ENCODE measurements around the gene FCHSD2. TPM values are rescaled to one million over a fixed set of nuclear protein-coding genes. Genes with fewer than 3 reads are reported as not detected.
A peak's percentile ranks its signal among the peaks of the same experiment; 100 is the strongest.
"Not testable (repeated sequence)": the region's sequence is repeated elsewhere in the genome, so short reads cannot be mapped to it uniquely, and the experiment has no call there.

Gene FCHSD2
- polyA plus RNA-seq, 3 donors = 14.5 to 43.5 (median 16.6) TPM

DNA sequence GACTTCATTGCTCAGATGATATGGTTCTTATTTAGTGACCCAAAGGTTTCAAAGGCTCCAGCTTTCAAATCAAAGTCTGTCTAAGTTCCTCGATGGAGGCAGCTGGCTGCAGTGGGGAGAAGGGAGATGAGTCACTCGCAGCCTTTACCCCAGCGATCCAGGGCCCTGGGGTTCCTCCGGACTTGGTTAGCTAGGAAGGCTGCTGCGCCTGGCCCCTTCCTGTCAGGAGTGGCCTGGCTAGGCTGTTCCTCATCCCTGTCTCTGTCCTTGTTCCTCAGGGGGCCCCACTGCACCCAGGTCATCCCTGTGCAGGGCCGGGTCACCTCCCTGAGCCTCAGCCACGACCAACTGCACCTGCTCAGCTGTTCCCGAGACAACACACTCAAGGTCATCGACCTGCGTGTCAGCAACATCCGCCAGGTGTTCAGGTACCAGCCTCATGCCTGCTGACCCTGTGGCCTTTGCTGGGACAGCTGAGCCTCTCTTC is 314.0 kb downstream of the FCHSD2 start:
- peak overlapping the region; percentile 63 to 77 for H3K27ac ChIP-seq (ENCODE audit: low read depth in 1 of 2, low read length in 2 of 2)
- H3K4me1 ChIP-seq (ENCODE audit: control insufficient read depth in 1 of 2, insufficient read depth in 2 of 2, low read length in 2 of 2) = peaks cover 37 to 44% of the 10 kb centered on the region in 2 donors
- H3K27me3 ChIP-seq (ENCODE audit: control insufficient read depth in 2 of 2, insufficient read depth in 2 of 2, low read length in 2 of 2) = no peaks in the 10 kb centered on the region
- H3K27me3 Mint-ChIP-seq (ENCODE audit: low read depth in 3 of 3) = peaks cover 0 to 2% (median 0%) of the 10 kb centered on the region in 3 donors
- peaks cover 84 to 94% of the 10 kb centered on the region in 2 donors for H3K36me3 ChIP-seq (replicated peaks in 1 of 2; ENCODE audit: control insufficient read depth in 1 of 2, insufficient read depth in 2 of 2, low read length in 2 of 2)
- peaks cover 94% of the 10 kb centered on the region for H4K20me1 ChIP-seq (ENCODE audit: insufficient read depth, low read length)
- H3K4me3 Mint-ChIP-seq = peak overlapping the region; percentile 60 to 61
- intact Hi-C loops (cut with micrococcal nuclease) = no loop called here
- H3K9me3 Mint-ChIP-seq = no peaks in the 10 kb centered on the region
- peak overlapping the region; percentile 88 to 93 (median 92) for H3K27ac Mint-ChIP-seq
- 62% methylated on average over 10 of the region's 11 CpGs for WGBS (ENCODE audit: insufficient coverage)
- peaks cover 41% of the 10 kb centered on the region for H3K79me2 ChIP-seq (ENCODE audit: insufficient read depth, low read length)
- no peak for TF ChIP-seq CTCF (IDR thresholded peaks at IDR 0.05)
- H3K9me3 ChIP-seq (replicated peaks in 1 of 2; ENCODE audit: control insufficient read depth in 1 of 2, insufficient read depth in 1 of 2, low read length in 2 of 2) = no peaks in the 10 kb centered on the region
- H2AFZ ChIP-seq (ENCODE audit: insufficient read depth, low read depth, low read length, poor library complexity, severe bottlenecking) = no peak overlapping the region
- H3K4me1 Mint-ChIP-seq = peaks cover 52% of the 10 kb centered on the region
- H3K4me2 ChIP-seq (replicated peaks; ENCODE audit: extremely low read depth, low read length, poor library complexity, severe bottlenecking) = peak overlapping the region; percentile 31
- H3K36me3 Mint-ChIP-seq = peaks cover 73 to 96% of the 10 kb centered on the region in 2 donors
- peak in 2 of 3 donors; percentile 59 to 67 for DNase-seq
- H3K4me3 ChIP-seq (replicated peaks in 1 of 3; ENCODE audit: low read depth in 2 of 3, low read length in 3 of 3) = peak overlapping the region in 1 of 3 experiments; percentile 14
- H3K9ac ChIP-seq (ENCODE audit: insufficient read depth, low read length, poor library complexity, severe bottlenecking) = peak overlapping the region; percentile 1

GRCh38 chr11:72827656-72828055 is 314.5 kb downstream of the FCHSD2 start:
- WGBS (ENCODE audit: insufficient coverage) = 48% methylated on average over 7 of the region's 11 CpGs
- H3K27me3 Mint-ChIP-seq (ENCODE audit: low read depth in 3 of 3) = not testable (repeated sequence)

More at GRCh38 chr11:72827656-72828055, 314.5 kb downstream of the FCHSD2 start:
- Mint-ChIP-seq H3K27ac (peak overlapping the region; percentile 88 to 93 (median 92)), H3K4me1 (peaks cover 51% of the 10 kb centered on the region), H3K36me3 (peaks cover 74 to 96% of the 10 kb centered on the region in 2 donors), H3K4me3 (peak overlapping the region; percentile 60 to 61)
- DNase-seq = peak in 2 of 3 donors; percentile 46 to 58
- Histone ChIP-seq H3K79me2 (ENCODE audit: insufficient read depth, low read length) (peaks cover 46% of the 10 kb centered on the region), H3K36me3 (replicated peaks in 1 of 2; ENCODE audit: control insufficient read depth in 1 of 2, insufficient read depth in 2 of 2, low read length in 2 of 2) (peaks cover 89 to 94% of the 10 kb centered on the region in 2 donors), H3K4me2 (replicated peaks; ENCODE audit: extremely low read depth, low read length, poor library complexity, severe bottlenecking) (peak overlapping the region; percentile 31), H4K20me1 (ENCODE audit: insufficient read depth, low read length) (peaks cover 94% of the 10 kb centered on the region), H3K27ac (ENCODE audit: low read depth in 1 of 2, low read length in 2 of 2) (peak overlapping the region; percentile 63 to 77), H3K4me1 (ENCODE audit: control insufficient read depth in 1 of 2, insufficient read depth in 2 of 2, low read length in 2 of 2) (peaks cover 37 to 45% of the 10 kb centered on the region in 2 donors), H3K4me3 (replicated peaks in 1 of 3; ENCODE audit: low read depth in 2 of 3, low read length in 3 of 3) (peak overlapping the region in 1 of 3 experiments; percentile 14)
- intact Hi-C loops (cut with micrococcal nuclease); H3K9me3 ChIP-seq (replicated peaks in 1 of 2; ENCODE audit: control insufficient read depth in 1 of 2, insufficient read depth in 1 of 2, low read length in 2 of 2); H2AFZ ChIP-seq (ENCODE audit: insufficient read depth, low read depth, low read length, poor library complexity, severe bottlenecking); H3K9me3 Mint-ChIP-seq; H3K27me3 ChIP-seq (ENCODE audit: control insufficient read depth in 2 of 2, insufficient read depth in 2 of 2, low read length in 2 of 2); H3K9ac ChIP-seq (ENCODE audit: insufficient read depth, low read length, poor library complexity, severe bottlenecking): not testable (repeated sequence)

All from CD14-positive monocyte (primary cell).